Measurements from ENCODE around the gene GPR61.

Gene GPR61

GRCh38 chr1:109541102-109541501 lies 1.4 kb downstream of the GPR61 start:
- Histone ChIP-seq H3K27ac (ENCODE audit: low read length, poor library complexity, severe bottlenecking) (no peak overlapping the region), H2BK5ac (ENCODE audit: low read depth, low read length, poor library complexity, severe bottlenecking) (no peak overlapping the region), H3K9me3 (ENCODE audit: control insufficient read depth, low read length) (no peaks in the 10 kb centered on the region), H4K8ac (ENCODE audit: low read length) (no peak overlapping the region), H3K23ac (ENCODE audit: low read length in 2 of 2) (no peak overlapping the region), H3K4ac (ENCODE audit: low read depth in 1 of 2, low read length in 2 of 2) (no peak overlapping the region), H3K4me1 (ENCODE audit: control insufficient read depth, insufficient read depth, low read depth, low read length) (peaks cover 2% of the 10 kb centered on the region), H2AK5ac (ENCODE audit: low read length, severe bottlenecking) (no peak overlapping the region), H3K4me2 (ENCODE audit: low read length, poor library complexity, severe bottlenecking) (no peak overlapping the region), H3K18ac (ENCODE audit: low read depth in 1 of 2, low read length in 2 of 2) (no peak overlapping the region), H2BK120ac (ENCODE audit: low read depth, low read length) (no peak overlapping the region), H3K9ac (ENCODE audit: low read length) (no peak overlapping the region), H3K14ac (ENCODE audit: low read length in 2 of 2) (no peak overlapping the region), H3K27me3 (ENCODE audit: control insufficient read depth in 1 of 2, insufficient read depth in 1 of 2, low read length in 2 of 2) (peaks cover 36 to 43% of the 10 kb centered on the region in 2 experiments), H2AFZ (ENCODE audit: low read depth, low read length) (no peak overlapping the region), H3K79me1 (replicated peaks; ENCODE audit: low read length, poor library complexity, severe bottlenecking) (no peaks in the 10 kb centered on the region), H3K4me3 (ENCODE audit: insufficient read depth in 1 of 2, low read depth in 1 of 2, low read length in 2 of 2) (no peak overlapping the region), H2BK15ac (ENCODE audit: low read depth, poor library complexity, severe bottlenecking) (no peak overlapping the region), H4K91ac (ENCODE audit: low read length) (no peak overlapping the region), H2BK12ac (ENCODE audit: low read length in 2 of 2) (no peak overlapping the region), H3K36me3 (ENCODE audit: control insufficient read depth in 1 of 2, insufficient read depth in 2 of 2, low read depth in 1 of 2, low read length in 2 of 2) (no peaks in the 10 kb centered on the region)
- DNase-seq = no peak
- WGBS = 87% methylated on average over 3 of the region's 3 CpGs

GRCh38 chr1:109542657-109543056 lies 3.0 kb downstream of the GPR61 start:
- no peak for DNase-seq
- Histone ChIP-seq H3K18ac (ENCODE audit: low read depth in 1 of 2, low read length in 2 of 2) (no peak overlapping the region), H3K23ac (ENCODE audit: low read length in 2 of 2) (no peak overlapping the region), H3K9me3 (ENCODE audit: control insufficient read depth, low read length) (no peaks in the 10 kb centered on the region), H3K4me2 (ENCODE audit: low read length, poor library complexity, severe bottlenecking) (no peak overlapping the region), H3K27ac (ENCODE audit: low read length, poor library complexity, severe bottlenecking) (no peak overlapping the region), H3K27me3 (ENCODE audit: control insufficient read depth in 1 of 2, insufficient read depth in 1 of 2, low read length in 2 of 2) (peaks cover 36 to 43% of the 10 kb centered on the region in 2 experiments), H2BK5ac (ENCODE audit: low read depth, low read length, poor library complexity, severe bottlenecking) (no peak overlapping the region), H3K4ac (ENCODE audit: low read depth in 1 of 2, low read length in 2 of 2) (no peak overlapping the region), H3K9ac (ENCODE audit: low read length) (no peak overlapping the region), H3K4me3 (ENCODE audit: insufficient read depth in 1 of 2, low read depth in 1 of 2, low read length in 2 of 2) (no peak overlapping the region), H4K91ac (ENCODE audit: low read length) (no peak overlapping the region), H2AK5ac (ENCODE audit: low read length, severe bottlenecking) (no peak overlapping the region), H2AFZ (ENCODE audit: low read depth, low read length) (no peak overlapping the region), H3K4me1 (ENCODE audit: control insufficient read depth, insufficient read depth, low read depth, low read length) (peaks cover 2% of the 10 kb centered on the region), H3K36me3 (ENCODE audit: control insufficient read depth in 1 of 2, insufficient read depth in 2 of 2, low read depth in 1 of 2, low read length in 2 of 2) (no peaks in the 10 kb centered on the region), H2BK15ac (ENCODE audit: low read depth, poor library complexity, severe bottlenecking) (no peak overlapping the region), H3K14ac (ENCODE audit: low read length in 2 of 2) (no peak overlapping the region), H4K8ac (ENCODE audit: low read length) (no peak overlapping the region), H2BK12ac (ENCODE audit: low read length in 2 of 2) (no peak overlapping the region), H2BK120ac (ENCODE audit: low read depth, low read length) (no peak overlapping the region), H3K79me1 (replicated peaks; ENCODE audit: low read length, poor library complexity, severe bottlenecking) (peaks cover 1% of the 10 kb centered on the region)
- 88% methylated on average over 10 of the region's 10 CpGs for WGBS

GRCh38 chr1:109543283-109543987 lies 3.8 kb downstream of the GPR61 start:
- no peak overlapping the region for H2BK5ac ChIP-seq (ENCODE audit: low read depth, low read length, poor library complexity, severe bottlenecking)
- H3K18ac ChIP-seq (ENCODE audit: low read depth in 1 of 2, low read length in 2 of 2) = no peak overlapping the region
- no peak overlapping the region for H2AK5ac ChIP-seq (ENCODE audit: low read length, severe bottlenecking)
- H3K4me1 ChIP-seq (ENCODE audit: control insufficient read depth, insufficient read depth, low read depth, low read length) = peaks cover 2% of the 10 kb centered on the region
- H3K4me3 ChIP-seq (ENCODE audit: insufficient read depth in 1 of 2, low read depth in 1 of 2, low read length in 2 of 2) = no peak overlapping the region
- H3K9me3 ChIP-seq (ENCODE audit: control insufficient read depth, low read length) = no peaks in the 10 kb centered on the region
- no peak overlapping the region for H2BK15ac ChIP-seq (ENCODE audit: low read depth, poor library complexity, severe bottlenecking)
- H3K27me3 ChIP-seq (ENCODE audit: control insufficient read depth in 1 of 2, insufficient read depth in 1 of 2, low read length in 2 of 2) = peaks cover 31 to 43% of the 10 kb centered on the region in 2 experiments
- H2BK12ac ChIP-seq (ENCODE audit: low read length in 2 of 2) = no peak overlapping the region
- H2BK120ac ChIP-seq (ENCODE audit: low read depth, low read length) = no peak overlapping the region
- H3K9ac ChIP-seq (ENCODE audit: low read length) = no peak overlapping the region
- DNase-seq = no peak
- no peak overlapping the region for H4K8ac ChIP-seq (ENCODE audit: low read length)
- no peaks in the 10 kb centered on the region for H3K36me3 ChIP-seq (ENCODE audit: control insufficient read depth in 1 of 2, insufficient read depth in 2 of 2, low read depth in 1 of 2, low read length in 2 of 2)
- no peak overlapping the region for H3K14ac ChIP-seq (ENCODE audit: low read length in 2 of 2)
- H3K27ac ChIP-seq (ENCODE audit: low read length, poor library complexity, severe bottlenecking) = no peak overlapping the region
- peaks cover 1% of the 10 kb centered on the region for H3K79me1 ChIP-seq (replicated peaks; ENCODE audit: low read length, poor library complexity, severe bottlenecking)
- 84% methylated on average over 24 of the region's 24 CpGs for whole genome bisulfite sequencing
- no peak overlapping the region for H3K4ac ChIP-seq (ENCODE audit: low read depth in 1 of 2, low read length in 2 of 2)
- no peak overlapping the region for H2AFZ ChIP-seq (ENCODE audit: low read depth, low read length)
- H4K91ac ChIP-seq (ENCODE audit: low read length) = no peak overlapping the region
- H3K4me2 ChIP-seq (ENCODE audit: low read length, poor library complexity, severe bottlenecking) = no peak overlapping the region
- no peak overlapping the region for H3K23ac ChIP-seq (ENCODE audit: low read length in 2 of 2)

- H3K18ac ChIP-seq (ENCODE audit: low read depth in 1 of 2, low read length in 2 of 2) = no peak overlapping the region
- peaks cover 26 to 37% of the 10 kb centered on the region in 2 experiments for H3K27me3 ChIP-seq (ENCODE audit: control insufficient read depth in 1 of 2, insufficient read depth in 1 of 2, low read length in 2 of 2)
- peak overlapping the region; percentile 9 for H3K9ac ChIP-seq (ENCODE audit: low read length)
- no peaks in the 10 kb centered on the region for H3K9me3 ChIP-seq (ENCODE audit: control insufficient read depth, low read length)
- no peak overlapping the region for H2AK5ac ChIP-seq (ENCODE audit: low read length, severe bottlenecking)
- DNase-seq = no peak
- H2BK12ac ChIP-seq (ENCODE audit: low read length in 2 of 2) = no peak overlapping the region
- H3K23ac ChIP-seq (ENCODE audit: low read length in 2 of 2) = no peak overlapping the region
- H3K14ac ChIP-seq (ENCODE audit: low read length in 2 of 2) = no peak overlapping the region
- H3K79me1 ChIP-seq (replicated peaks; ENCODE audit: low read length, poor library complexity, severe bottlenecking) = peaks cover 1% of the 10 kb centered on the region
- H3K4me2 ChIP-seq (ENCODE audit: low read length, poor library complexity, severe bottlenecking) = no peak overlapping the region
- no peak overlapping the region for H2BK15ac ChIP-seq (ENCODE audit: low read depth, poor library complexity, severe bottlenecking)
- H3K4me3 ChIP-seq (ENCODE audit: insufficient read depth in 1 of 2, low read depth in 1 of 2, low read length in 2 of 2) = no peak overlapping the region
- WGBS = 80% methylated on average over 14 of the region's 14 CpGs
- H4K8ac ChIP-seq (ENCODE audit: low read length) = no peak overlapping the region
- H2BK5ac ChIP-seq (ENCODE audit: low read depth, low read length, poor library complexity, severe bottlenecking) = no peak overlapping the region
- peaks cover 2% of the 10 kb centered on the region for H3K4me1 ChIP-seq (ENCODE audit: control insufficient read depth, insufficient read depth, low read depth, low read length)
- no peak overlapping the region for H4K91ac ChIP-seq (ENCODE audit: low read length)
- no peak overlapping the region for H3K27ac ChIP-seq (ENCODE audit: low read length, poor library complexity, severe bottlenecking)
- no peak overlapping the region for H2BK120ac ChIP-seq (ENCODE audit: low read depth, low read length)
- H3K4ac ChIP-seq (ENCODE audit: low read depth in 1 of 2, low read length in 2 of 2) = no peak overlapping the region
- H2AFZ ChIP-seq (ENCODE audit: low read depth, low read length) = no peak overlapping the region
- no peaks in the 10 kb centered on the region for H3K36me3 ChIP-seq (ENCODE audit: control insufficient read depth in 1 of 2, insufficient read depth in 2 of 2, low read depth in 1 of 2, low read length in 2 of 2)
Observed at GRCh38 chr1:109543988-109544735, 4.5 kb downstream of the GPR61 start.

Data from mesenchymal stem cell (in vitro differentiated cells and primary cell).